Neural progenitor cell (in vitro differentiated cells): ENCODE measurements around the gene KREMEN2.

Experiments
- EZH2 ChIP-seq: fragments of 200-600 bp; sonication (generic); IDR thresholded peaks from 2 replicates; pipeline ENCODE4 v1.6.1; 2017; ENCODE audit warnings: antibody characterized with exemption, mild to moderate bottlenecking, moderate library complexity
- EZH2phosphoT487 ChIP-seq: fragments of 200-600 bp; sonication (generic); IDR thresholded peaks from 2 replicates; pipeline ENCODE4 v1.6.1; 2017; ENCODE audit warnings: antibody characterized with exemption
- TF ChIP-seq, protein P1 (sequence below): fragments of 200-600 bp; sonication (generic); IDR thresholded peaks from 2 replicates; pipeline ENCODE4 v1.5.1; 2017; ENCODE audit warnings: antibody characterized with exemption, mild to moderate bottlenecking

DNA sequence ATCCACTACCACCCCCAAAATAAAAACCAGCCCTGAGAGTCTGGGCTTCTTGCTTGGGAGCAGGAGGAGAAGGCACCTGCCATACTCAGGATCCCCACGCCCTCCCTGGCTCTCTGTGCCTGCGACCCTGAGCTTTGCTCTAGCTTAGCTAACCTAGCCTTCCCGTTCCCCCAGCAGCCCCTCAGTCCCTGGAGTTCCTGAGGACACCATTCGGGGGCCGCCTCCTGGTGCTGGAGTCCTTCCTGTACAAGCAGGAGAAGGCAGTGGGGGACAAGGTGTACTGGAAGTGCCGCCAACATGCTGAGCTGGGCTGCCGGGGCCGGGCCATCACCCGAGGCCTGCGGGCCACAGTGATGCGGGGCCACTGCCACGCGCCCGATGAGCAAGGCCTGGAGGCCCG lies 33.8 kb upstream of the KREMEN2 start:
- TF ChIP-seq, protein P1, sequence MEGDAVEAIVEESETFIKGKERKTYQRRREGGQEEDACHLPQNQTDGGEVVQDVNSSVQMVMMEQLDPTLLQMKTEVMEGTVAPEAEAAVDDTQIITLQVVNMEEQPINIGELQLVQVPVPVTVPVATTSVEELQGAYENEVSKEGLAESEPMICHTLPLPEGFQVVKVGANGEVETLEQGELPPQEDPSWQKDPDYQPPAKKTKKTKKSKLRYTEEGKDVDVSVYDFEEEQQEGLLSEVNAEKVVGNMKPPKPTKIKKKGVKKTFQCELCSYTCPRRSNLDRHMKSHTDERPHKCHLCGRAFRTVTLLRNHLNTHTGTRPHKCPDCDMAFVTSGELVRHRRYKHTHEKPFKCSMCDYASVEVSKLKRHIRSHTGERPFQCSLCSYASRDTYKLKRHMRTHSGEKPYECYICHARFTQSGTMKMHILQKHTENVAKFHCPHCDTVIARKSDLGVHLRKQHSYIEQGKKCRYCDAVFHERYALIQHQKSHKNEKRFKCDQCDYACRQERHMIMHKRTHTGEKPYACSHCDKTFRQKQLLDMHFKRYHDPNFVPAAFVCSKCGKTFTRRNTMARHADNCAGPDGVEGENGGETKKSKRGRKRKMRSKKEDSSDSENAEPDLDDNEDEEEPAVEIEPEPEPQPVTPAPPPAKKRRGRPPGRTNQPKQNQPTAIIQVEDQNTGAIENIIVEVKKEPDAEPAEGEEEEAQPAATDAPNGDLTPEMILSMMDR, result no peak
- TF ChIP-seq EZH2, result no peak
- TF ChIP-seq EZH2phosphoT487, result no peak
